ENCODE data around the gene NYNRIN. TPM values are rescaled to one million over a fixed set of nuclear protein-coding genes. Genes with fewer than 3 reads are reported as not detected.

Gene NYNRIN
- total RNA-seq, 1 donor from 2014 or later: 7.3 TPM

GRCh38 chr14:24426912-24427536 lies 28.2 kb downstream of the NYNRIN start:
- DNase-seq: no peak
- ATAC-seq: no peak
- intact Hi-C loops (cut with micrococcal nuclease): no loop called here

- intact Hi-C loops (cut with micrococcal nuclease): no loop called here
- DNase-seq (no peak), ATAC-seq (no peak)
These were observed 29.0 kb downstream of the NYNRIN start for GRCh38 chr14:24427537-24428508.

GRCh38 chr14:24428628-24429394 lies 30.0 kb downstream of the NYNRIN start:
- no peak for DNase-seq
- intact Hi-C loops (cut with micrococcal nuclease): no loop called here
- no peak for ATAC-seq

GRCh38 chr14:24429395-24430142 lies 30.8 kb downstream of the NYNRIN start, which contains the start of the genes CBLN3 and KHNYN:
Gene CBLN3, minus strand, starts transcription at chr14:24429668. Its CDS starts 614 bp downstream, at chr14:24429054.
Gene KHNYN, plus strand, starts transcription at chr14:24429954. Its CDS starts 777 bp downstream, at chr14:24430731.
- ATAC-seq: peak; percentile 85
- DNase-seq: peak; percentile 94
- intact Hi-C loops (cut with micrococcal nuclease): no loop called here

- ATAC-seq (peak; percentile 86), DNase-seq (peak; percentile 91)
- intact Hi-C loops (cut with micrococcal nuclease): no loop called here
These were observed 31.4 kb downstream of the NYNRIN start for GRCh38 chr14:24430143-24430681.

- intact Hi-C loops (cut with micrococcal nuclease): no loop called here
- peak; percentile 30 for ATAC-seq
- DNase-seq: peak; percentile 52
These were observed 32.1 kb downstream of the NYNRIN start for GRCh38 chr14:24430682-24431568.

GRCh38 chr14:24431569-24432258 lies 32.9 kb downstream of the NYNRIN start:
- peak; percentile 67 for ATAC-seq
- intact Hi-C loops (cut with micrococcal nuclease): no loop called here
- peak; percentile 90 for DNase-seq

- DNase-seq (no peak), ATAC-seq (no peak)
- intact Hi-C loops (cut with micrococcal nuclease): no loop called here
These were observed 33.7 kb downstream of the NYNRIN start for GRCh38 chr14:24432259-24433131.

GRCh38 chr14:24434036-24434435 lies 35.2 kb downstream of the NYNRIN start:
- ATAC-seq: no peak
- intact Hi-C loops (cut with micrococcal nuclease): no loop called here
- DNase-seq: no peak

- intact Hi-C loops (cut with micrococcal nuclease): no loop called here
- ATAC-seq (no peak), DNase-seq (no peak)
These were observed 35.9 kb downstream of the NYNRIN start for GRCh38 chr14:24434676-24435075.

GRCh38 chr14:24435192-24435810 lies 36.5 kb downstream of the NYNRIN start:
- intact Hi-C loops (cut with micrococcal nuclease): no loop called here
- ATAC-seq (no peak), DNase-seq (no peak)

- DNase-seq: no peak
- ATAC-seq: no peak
- intact Hi-C loops (cut with micrococcal nuclease): loop anchor here (2.0 kb wide), 1 partner anchor 103 kb away; no protein-coding TSS in a partner anchor
These were observed 37.2 kb downstream of the NYNRIN start for GRCh38 chr14:24435998-24436354.

- peak; percentile 36 for ATAC-seq
- intact Hi-C loops (cut with micrococcal nuclease): loop anchor here (2.0 kb wide), 1 partner anchor 104 kb away; no protein-coding TSS in a partner anchor
- DNase-seq: no peak
These were observed 37.7 kb downstream of the NYNRIN start for GRCh38 chr14:24436355-24437019.

- no peak for DNase-seq
These were observed 38.4 kb downstream of the NYNRIN start for GRCh38 chr14:24437020-24437735.

More at GRCh38 chr14:24437020-24437735, 38.4 kb downstream of the NYNRIN start:
- intact Hi-C loops (cut with micrococcal nuclease): loop anchor here (2.0 kb wide), 1 partner anchor 104 kb away; no protein-coding TSS in a partner anchor
- peak; percentile 0 for ATAC-seq

Measured in left ventricle myocardium superior (tissue), 1 donor.